Sigmoid colon (tissue), 7 donors: ENCODE results near the gene HECW1. TPM values are rescaled to one million over a fixed set of nuclear protein-coding genes. Genes with fewer than 3 reads are reported as not detected.

Experiments
- DNase-seq: peaks from one replicate; pipeline ENCODE4 v3.0.0-alpha.2; 2019
- H3K27ac ChIP-seq, 4 donors: fragments of 200-600 bp; sonication (generic); one replicate each; pipeline ENCODE4 v1.5.1; 2016 to 2019; ENCODE audit warnings: mild to moderate bottlenecking in 1 of 4
- H3K27me3 ChIP-seq, 3 donors: fragments of 200-600 bp; sonication (generic); one replicate each; pipeline ENCODE4 v1.5.1; 2019; ENCODE audit warnings: mild to moderate bottlenecking in 1 of 3
- H3K36me3 ChIP-seq, 4 donors: fragments of 200-600 bp; sonication (generic); one replicate each; pipeline ENCODE4 v1.5.1; 2016 to 2019
- H3K4me1 ChIP-seq, 4 donors: fragments of 200-600 bp; sonication (generic); one replicate each; pipeline ENCODE4 v1.5.1; 2017 to 2019
- H3K4me3 ChIP-seq, 4 donors: fragments of 200-600 bp; sonication (generic); one replicate each; pipeline ENCODE4 v1.5.1; 2017 to 2019; ENCODE audit warnings: mild to moderate bottlenecking in 2 of 4, moderate library complexity in 1 of 4
- H3K9me3 ChIP-seq, 4 donors: fragments of 200-600 bp in 3 of 4; sonication (generic) in 3 of 4; one replicate each; pipeline versions ENCODE4 v1.5.1 to v1.6.1; 2013 to 2019
- EP300 ChIP-seq, 4 donors: sonication (generic); formaldehyde crosslinking; IDR thresholded peaks; one replicate each; pipeline ENCODE4 v1.6.1; 2017; ENCODE audit warnings: antibody characterized with exemption in 4 of 4
- POLR2A ChIP-seq, 2 donors: fragments of 450-650 bp; IDR thresholded peaks; one replicate each; pipeline ENCODE4 v1.6.1; 2016; ENCODE audit warnings: antibody characterized with exemption in 2 of 2, mild to moderate bottlenecking in 2 of 2, moderate library complexity in 2 of 2
- POLR2AphosphoS5 ChIP-seq, 4 donors: sonication (generic); formaldehyde crosslinking; IDR thresholded peaks; one replicate each; pipeline ENCODE4 v1.6.1; 2017; ENCODE audit warnings: antibody characterized with exemption in 4 of 4
- whole genome bisulfite sequencing, 2 donors: extraction: QIAGEN DNeasy Blood & Tissue Kit; methylation state at CpG; one replicate each; pipeline ENCODE4 v1.1.7; 2013; 5-methylcytosine and 5-hydroxymethylcytosine counted together
- intact Hi-C: fragments of 100-400 bp; cut with DNase I; formaldehyde crosslinking; loops from one replicate; pipeline ENCODE4 v1.15.1; 2023
- polyA plus RNA-seq, 3 donors: library from polyadenylated mRNA; stranded (reverse); fragments of 200-250 nt; gene quantifications; one replicate each; pipeline ENCODE4 v1.2.3, GENCODE V29; 2013
- total RNA-seq, 4 donors: library from RNA; depleted of rRNA; stranded (reverse); fragments of >200 nt; gene quantifications; one replicate each; pipeline ENCODE4 v1.1.0, GENCODE V29; 2016
- TF ChIP-seq, protein P1 (sequence below), 4 experiments: fragments of 450-650 bp in 3 of 4; fragments of 200-600 bp in 1 of 4; IDR thresholded peaks; one replicate each; pipeline ENCODE4 v1.5.1; 2016 to 2019; ENCODE audit warnings: antibody characterized with exemption in 4 of 4, mild to moderate bottlenecking in 3 of 4, moderate library complexity in 2 of 4
- donor health status: healthy with polysubstance abuse.
- donor health status: Bipolar disorder and iron deficiency.
- donor health status: healthy.

The HECW1 gene
- total and polyA plus RNA-seq, 7 donors: 0.33 to 7.8 (median 1.2) TPM

GRCh38 chr7:43384616-43385308 is 272.3 kb downstream of the HECW1 start:
- no peak for DNase-seq
- H3K27ac ChIP-seq: no peak overlapping the region
- H3K9me3 ChIP-seq: no peaks in the 10 kb centered on the region
- no peak overlapping the region for H3K4me3 ChIP-seq
- no peaks in the 10 kb centered on the region for H3K4me1 ChIP-seq
- WGBS, 2 donors: 72 to 81% methylated on average over 8 of the region's 8 CpGs
- TF ChIP-seq POLR2A (IDR thresholded peaks at IDR 0.05): no peak
- TF ChIP-seq EP300 (IDR thresholded peaks at IDR 0.05): no peak
- TF ChIP-seq, protein P1, sequence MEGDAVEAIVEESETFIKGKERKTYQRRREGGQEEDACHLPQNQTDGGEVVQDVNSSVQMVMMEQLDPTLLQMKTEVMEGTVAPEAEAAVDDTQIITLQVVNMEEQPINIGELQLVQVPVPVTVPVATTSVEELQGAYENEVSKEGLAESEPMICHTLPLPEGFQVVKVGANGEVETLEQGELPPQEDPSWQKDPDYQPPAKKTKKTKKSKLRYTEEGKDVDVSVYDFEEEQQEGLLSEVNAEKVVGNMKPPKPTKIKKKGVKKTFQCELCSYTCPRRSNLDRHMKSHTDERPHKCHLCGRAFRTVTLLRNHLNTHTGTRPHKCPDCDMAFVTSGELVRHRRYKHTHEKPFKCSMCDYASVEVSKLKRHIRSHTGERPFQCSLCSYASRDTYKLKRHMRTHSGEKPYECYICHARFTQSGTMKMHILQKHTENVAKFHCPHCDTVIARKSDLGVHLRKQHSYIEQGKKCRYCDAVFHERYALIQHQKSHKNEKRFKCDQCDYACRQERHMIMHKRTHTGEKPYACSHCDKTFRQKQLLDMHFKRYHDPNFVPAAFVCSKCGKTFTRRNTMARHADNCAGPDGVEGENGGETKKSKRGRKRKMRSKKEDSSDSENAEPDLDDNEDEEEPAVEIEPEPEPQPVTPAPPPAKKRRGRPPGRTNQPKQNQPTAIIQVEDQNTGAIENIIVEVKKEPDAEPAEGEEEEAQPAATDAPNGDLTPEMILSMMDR (IDR thresholded peaks at IDR 0.05): no peak
- TF ChIP-seq POLR2AphosphoS5 (IDR thresholded peaks at IDR 0.05): no peak
- H3K36me3 ChIP-seq: no peaks in the 10 kb centered on the region
- intact Hi-C loops: no loop called here
- H3K27me3 ChIP-seq: no peaks in the 10 kb centered on the region

GRCh38 chr7:43385309-43385680 is 272.8 kb downstream of the HECW1 start:
- Histone ChIP-seq H3K9me3 (no peaks in the 10 kb centered on the region), H3K27me3 (no peaks in the 10 kb centered on the region), H3K27ac (no peak overlapping the region), H3K4me1 (no peaks in the 10 kb centered on the region), H3K36me3 (no peaks in the 10 kb centered on the region), H3K4me3 (no peak overlapping the region)
- DNase-seq: no peak
- TF ChIP-seq, protein P1 (IDR thresholded peaks at IDR 0.05): no peak
- intact Hi-C loops: no loop called here
- WGBS, 2 donors: 81 to 85% methylated on average over 1 of the region's 2 CpGs

GRCh38 chr7:43385856-43386255 is 273.4 kb downstream of the HECW1 start:
- Histone ChIP-seq H3K36me3 (no peaks in the 10 kb centered on the region), H3K27ac (no peak overlapping the region), H3K27me3 (no peaks in the 10 kb centered on the region), H3K4me1 (no peaks in the 10 kb centered on the region), H3K4me3 (no peak overlapping the region), H3K9me3 (no peaks in the 10 kb centered on the region)
- WGBS, 2 donors: 54 to 56% methylated on average over 2 of the region's 2 CpGs
- DNase-seq: no peak
- TF ChIP-seq POLR2AphosphoS5 (IDR thresholded peaks at IDR 0.05): no peak
- intact Hi-C loops: no loop called here

DNA sequence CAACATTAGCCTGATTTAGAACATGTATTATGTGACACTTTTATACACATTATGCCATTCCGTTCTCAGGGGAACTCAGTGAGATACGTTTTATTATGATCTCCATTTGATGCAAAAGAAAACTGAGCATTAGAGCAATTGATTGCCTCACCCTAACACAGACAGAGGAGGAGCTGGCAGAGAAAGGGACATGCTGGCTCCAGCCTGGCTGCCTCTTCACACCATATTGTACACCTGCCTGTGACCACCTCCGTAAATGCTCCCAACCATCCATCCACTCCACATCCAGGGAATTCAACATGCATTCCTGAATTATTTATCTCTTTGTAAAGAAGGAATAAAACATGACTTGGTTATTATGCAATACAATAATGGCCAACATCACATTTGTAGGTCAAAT is 275.5 kb downstream of the HECW1 start:
- WGBS, 2 donors: 83 to 86% methylated on average over 3 of the region's 3 CpGs
- Histone ChIP-seq H3K27me3 (no peaks in the 10 kb centered on the region), H3K4me3 (no peak overlapping the region), H3K36me3 (no peaks in the 10 kb centered on the region), H3K4me1 (peaks cover 0 to 6% (median 2%) of the 10 kb centered on the region in 4 donors), H3K27ac (no peak overlapping the region), H3K9me3 (no peaks in the 10 kb centered on the region)
- no peak for TF ChIP-seq EP300 (IDR thresholded peaks at IDR 0.05)
- TF ChIP-seq POLR2A (IDR thresholded peaks at IDR 0.05): no peak
- no peak for TF ChIP-seq POLR2AphosphoS5 (IDR thresholded peaks at IDR 0.05)
- TF ChIP-seq, protein P1 (IDR thresholded peaks at IDR 0.05): no peak
- intact Hi-C loops: no loop called here
- no peak for DNase-seq

GRCh38 chr7:43390576-43390975 is 278.1 kb downstream of the HECW1 start:
- H3K4me3 ChIP-seq: no peak overlapping the region
- 78 to 89% methylated on average over 1 of the region's 1 CpG for WGBS, 2 donors
- H3K9me3 ChIP-seq: no peaks in the 10 kb centered on the region
- intact Hi-C loops: no loop called here
- no peaks in the 10 kb centered on the region for H3K27me3 ChIP-seq
- no peaks in the 10 kb centered on the region for H3K36me3 ChIP-seq
- peaks cover 0 to 14% (median 6%) of the 10 kb centered on the region in 4 donors for H3K4me1 ChIP-seq
- no peak overlapping the region for H3K27ac ChIP-seq
- TF ChIP-seq, protein P1 (IDR thresholded peaks at IDR 0.05): no peak
- TF ChIP-seq EP300 (IDR thresholded peaks at IDR 0.05): no peak
- no peak for TF ChIP-seq POLR2A (IDR thresholded peaks at IDR 0.05)
- no peak for TF ChIP-seq POLR2AphosphoS5 (IDR thresholded peaks at IDR 0.05)
- DNase-seq: no peak
